Progenitor cell of endocrine pancreas (in vitro differentiated cells): ENCODE measurements around the gene LINGO3. TPM values are rescaled to one million over a fixed set of nuclear protein-coding genes. Genes with fewer than 3 reads are reported as not detected.

Experiments used
- DNase-seq: peaks from one replicate; pipeline ENCODE4 v3.0.0; 2021; ENCODE audit warnings: low spot score; ENCODE audit not compliant: unreplicated experiment
- H3K27ac Mint-ChIP-seq: 2 replicates; pipeline ENCODE4 v1.8.0; 2021; ENCODE audit warnings: mild to moderate bottlenecking, moderate library complexity, mixed read lengths
- H3K27me3 Mint-ChIP-seq: 2 replicates; pipeline ENCODE4 v1.8.0; 2021; ENCODE audit warnings: mixed read lengths
- H3K36me3 Mint-ChIP-seq: 2 replicates; pipeline ENCODE4 v1.8.0; 2022; ENCODE audit warnings: mixed read lengths; ENCODE audit not compliant: insufficient read depth
- H3K4me1 Mint-ChIP-seq: 2 replicates; pipeline ENCODE4 v1.8.0; 2021; ENCODE audit warnings: low read depth, mixed read lengths
- H3K4me3 Mint-ChIP-seq: 2 replicates; pipeline ENCODE4 v1.8.0; 2021; ENCODE audit warnings: low read depth, mild to moderate bottlenecking, moderate library complexity, mixed read lengths
- H3K9me3 Mint-ChIP-seq: 2 replicates; pipeline ENCODE4 v1.8.0; 2021; ENCODE audit warnings: low read depth, mixed read lengths
- CTCF ChIP-seq: fragments of 200-600 bp; sonication (generic); IDR thresholded peaks from one replicate; pipeline ENCODE4 v1.5.0; 2021; ENCODE audit warnings: antibody characterized with exemption, mild to moderate bottlenecking; ENCODE audit not compliant: unreplicated experiment
- total RNA-seq: library from RNA; stranded (reverse); gene quantifications from 2 replicates; pipeline ENCODE4 v1.2.1, GENCODE V29; 2021

The LINGO3 gene
- total RNA-seq, 1 donor from 2014 or later = 0.17 TPM

- H3K27ac Mint-ChIP-seq = peak overlapping the region; percentile 90
- peaks cover 15% of the 10 kb centered on the region for H3K36me3 Mint-ChIP-seq
- TF ChIP-seq CTCF = no peak
- peaks cover 15% of the 10 kb centered on the region for H3K4me1 Mint-ChIP-seq
- DNase-seq = no peak
- H3K9me3 Mint-ChIP-seq = no peaks in the 10 kb centered on the region
- no peaks in the 10 kb centered on the region for H3K27me3 Mint-ChIP-seq
- H3K4me3 Mint-ChIP-seq = no peak overlapping the region
Observed at GRCh38 chr19:2274185-2274711, 33.7 kb downstream of the LINGO3 start.

DNA sequence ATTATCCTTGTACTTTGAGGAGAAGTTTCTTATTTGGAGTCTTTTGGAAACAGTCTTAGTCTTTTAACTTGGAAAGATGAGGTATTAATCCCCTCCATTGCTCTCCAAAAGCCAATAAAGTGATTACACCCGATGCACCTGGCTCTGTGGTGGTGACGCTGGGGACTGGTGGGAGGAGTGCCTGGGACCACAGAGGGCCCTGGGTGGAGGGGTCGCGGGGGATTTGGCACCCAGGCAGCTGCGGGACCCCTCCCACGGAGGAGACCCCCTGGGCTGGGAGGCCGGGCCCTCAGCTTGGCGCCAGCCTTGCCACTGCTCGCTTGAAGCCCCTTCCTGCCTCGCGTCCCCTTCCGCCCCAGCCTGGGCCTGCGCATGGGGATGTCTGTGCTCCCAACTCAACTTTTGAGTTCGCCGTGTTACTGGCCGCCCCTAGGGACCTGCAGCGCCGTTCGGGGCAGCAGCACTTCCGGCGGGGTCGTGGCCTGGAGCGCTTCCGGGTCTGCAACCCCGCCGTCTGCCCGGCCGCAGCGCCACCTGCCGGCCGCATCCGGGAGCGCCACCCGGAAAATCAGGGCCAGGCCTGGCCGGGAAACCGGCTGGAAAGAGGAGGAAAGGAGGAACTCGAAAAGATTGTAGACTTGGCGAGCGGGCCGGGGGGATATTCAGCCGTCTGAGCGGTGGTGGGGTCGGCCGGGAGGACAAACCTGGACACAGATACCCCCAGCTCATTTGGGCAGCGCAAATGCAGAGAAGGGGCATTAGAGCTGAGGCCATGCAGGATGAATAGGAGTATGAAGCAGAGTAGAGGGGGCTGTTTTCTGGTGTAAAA lies 34.4 kb downstream of the LINGO3 start:
- peak; percentile 98 for TF ChIP-seq CTCF
- H3K27ac Mint-ChIP-seq = peak overlapping the region; percentile 90
- peaks cover 15% of the 10 kb centered on the region for H3K4me1 Mint-ChIP-seq
- H3K36me3 Mint-ChIP-seq = peaks cover 15% of the 10 kb centered on the region
- H3K9me3 Mint-ChIP-seq = no peaks in the 10 kb centered on the region
- H3K4me3 Mint-ChIP-seq = peak overlapping the region; percentile 62
- H3K27me3 Mint-ChIP-seq = no peaks in the 10 kb centered on the region
- DNase-seq = peak; percentile 88

DNA sequence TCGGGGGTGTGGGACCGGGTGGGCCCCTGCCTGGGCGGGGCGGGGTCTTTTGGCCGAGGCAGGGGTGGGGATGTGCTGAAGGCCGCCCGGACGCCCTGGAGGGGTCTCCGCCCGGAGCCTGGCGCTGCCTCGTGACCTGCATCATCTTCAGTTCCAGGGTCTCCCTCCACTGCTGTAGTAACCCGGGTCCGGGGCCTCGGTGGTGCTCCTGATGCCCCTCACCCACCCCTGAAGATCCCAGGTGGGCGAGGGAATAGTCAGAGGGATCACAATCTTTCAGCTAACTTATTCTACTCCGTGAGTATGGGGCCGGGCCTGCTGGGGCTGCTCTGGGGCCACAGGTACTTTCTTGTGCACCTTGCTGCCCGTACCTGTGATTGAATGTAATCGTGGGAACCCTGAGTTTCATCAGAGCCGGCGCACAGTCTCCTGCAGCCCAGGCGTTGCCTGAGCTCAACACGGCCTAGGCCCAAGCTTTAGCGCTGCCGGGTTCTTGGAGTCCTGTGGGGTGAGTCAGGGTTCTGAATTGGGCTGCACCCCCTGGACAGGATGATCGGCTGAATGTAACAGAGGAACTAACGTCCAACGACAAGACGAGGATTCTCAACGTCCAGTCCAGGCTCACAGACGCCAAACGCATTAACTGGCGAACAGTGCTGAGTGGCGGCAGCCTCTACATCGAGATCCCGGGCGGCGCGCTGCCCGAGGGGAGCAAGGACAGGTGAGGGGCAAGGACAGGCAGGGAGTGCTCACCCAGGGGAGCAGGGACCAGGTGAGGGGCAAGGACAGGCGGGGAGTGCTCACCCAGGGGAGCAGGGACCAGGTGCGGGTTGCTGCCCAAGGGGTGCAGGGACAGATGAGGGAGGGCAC lies 36.5 kb downstream of the LINGO3 start:
- H3K9me3 Mint-ChIP-seq = no peaks in the 10 kb centered on the region
- no peak for DNase-seq
- no peak for TF ChIP-seq CTCF
- peak overlapping the region; percentile 90 for H3K4me3 Mint-ChIP-seq
- H3K4me1 Mint-ChIP-seq = peaks cover 16% of the 10 kb centered on the region
- peaks cover 13% of the 10 kb centered on the region for H3K36me3 Mint-ChIP-seq
- H3K27me3 Mint-ChIP-seq = no peaks in the 10 kb centered on the region
- H3K27ac Mint-ChIP-seq = peak overlapping the region; percentile 96

DNA sequence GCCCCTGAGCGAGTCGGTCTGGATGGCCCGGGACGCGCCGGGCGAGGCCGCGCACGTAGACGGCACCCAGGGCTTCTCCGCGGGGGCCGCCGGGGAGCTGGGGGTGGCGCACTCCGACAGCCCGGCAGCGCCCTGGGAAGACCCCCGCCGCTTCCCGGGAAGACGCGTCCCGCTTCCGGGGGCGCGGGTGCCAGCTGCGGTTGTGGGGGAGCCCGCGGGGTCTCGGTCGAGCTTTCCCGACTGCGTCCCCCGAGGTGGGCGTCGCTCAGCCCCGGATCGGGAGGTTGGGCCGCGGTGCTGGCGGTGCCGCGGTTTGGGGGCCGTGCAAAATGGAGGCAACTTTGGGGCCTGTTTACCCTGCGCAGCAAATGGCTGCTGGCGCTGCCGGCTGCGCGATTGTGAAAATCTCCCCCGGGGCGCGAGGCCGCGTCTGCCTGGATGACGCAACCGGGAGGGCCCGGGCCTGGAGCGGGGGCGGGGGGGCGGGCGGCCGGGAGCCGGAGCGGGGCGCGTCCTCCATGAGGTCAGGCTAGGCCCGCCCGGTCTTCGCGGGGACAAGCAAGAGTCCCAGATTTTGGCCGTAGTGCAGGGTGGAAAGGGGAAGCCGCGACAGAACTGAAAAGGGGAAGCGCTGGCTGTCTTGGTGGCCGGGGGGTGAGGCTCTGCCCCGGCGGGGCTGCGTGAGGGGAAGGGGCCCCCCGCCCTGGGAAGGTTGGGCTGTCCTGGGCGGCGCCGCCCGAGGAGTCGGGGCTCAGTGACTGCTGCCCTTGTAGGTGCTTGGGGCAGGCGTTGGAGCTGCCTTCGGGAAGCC lies 37.3 kb downstream of the LINGO3 start:
- Mint-ChIP-seq H3K4me1 (peaks cover 16% of the 10 kb centered on the region), H3K36me3 (peaks cover 13% of the 10 kb centered on the region), H3K9me3 (no peaks in the 10 kb centered on the region), H3K27me3 (no peaks in the 10 kb centered on the region), H3K4me3 (peak overlapping the region; percentile 90), H3K27ac (no peak overlapping the region)
- no peak for DNase-seq
- no peak for TF ChIP-seq CTCF

DNA sequence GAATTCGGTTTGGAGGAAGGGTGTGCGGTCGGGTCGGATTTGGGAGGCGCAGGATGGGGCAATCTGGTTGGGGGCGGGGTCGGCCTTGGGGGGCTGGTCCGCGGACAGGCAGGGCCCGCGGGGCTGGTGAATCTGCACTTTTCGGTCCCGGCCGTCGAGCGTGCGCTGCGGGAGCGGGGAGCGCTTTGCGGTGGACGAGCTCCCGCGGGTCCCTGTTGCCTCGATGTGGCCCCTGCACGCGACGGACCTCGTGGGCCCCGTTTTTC lies 37.9 kb downstream of the LINGO3 start:
- DNase-seq = no peak
- H3K27ac Mint-ChIP-seq = peak overlapping the region; percentile 95
- TF ChIP-seq CTCF = no peak
- no peaks in the 10 kb centered on the region for H3K27me3 Mint-ChIP-seq
- H3K4me1 Mint-ChIP-seq = peaks cover 16% of the 10 kb centered on the region
- peaks cover 13% of the 10 kb centered on the region for H3K36me3 Mint-ChIP-seq
- no peaks in the 10 kb centered on the region for H3K9me3 Mint-ChIP-seq
- peak overlapping the region; percentile 90 for H3K4me3 Mint-ChIP-seq
